ENCODE measurements around the gene KRTAP5-3. TPM values are rescaled to one million over a fixed set of nuclear protein-coding genes. Genes with fewer than 3 reads are reported as not detected.

Gene KRTAP5-3
- total and polyA plus RNA-seq, 2 of the 13 experiments (the other 11 are each of a cell fraction or from before 2014, with no cell fraction given) = not detected

DNA sequence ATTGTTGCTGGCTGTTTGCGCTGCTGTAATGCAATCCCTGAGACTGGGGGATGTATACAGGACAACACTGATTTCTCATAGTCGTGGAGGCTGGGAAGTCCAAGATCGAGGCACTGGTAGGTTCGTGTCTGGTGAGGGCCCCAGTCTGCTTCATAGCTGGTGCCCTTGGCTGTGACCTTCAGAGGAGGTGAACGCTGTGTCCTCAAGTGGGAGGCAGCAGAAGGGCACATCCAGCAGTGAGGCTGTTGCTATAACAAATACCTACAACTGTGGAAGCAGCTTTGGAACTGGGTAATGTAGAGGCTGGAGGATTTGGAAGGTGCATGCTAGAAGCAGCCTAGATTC lies 42.6 kb upstream of the KRTAP5-3 start (continued):
- TF ChIP-seq, protein P1, sequence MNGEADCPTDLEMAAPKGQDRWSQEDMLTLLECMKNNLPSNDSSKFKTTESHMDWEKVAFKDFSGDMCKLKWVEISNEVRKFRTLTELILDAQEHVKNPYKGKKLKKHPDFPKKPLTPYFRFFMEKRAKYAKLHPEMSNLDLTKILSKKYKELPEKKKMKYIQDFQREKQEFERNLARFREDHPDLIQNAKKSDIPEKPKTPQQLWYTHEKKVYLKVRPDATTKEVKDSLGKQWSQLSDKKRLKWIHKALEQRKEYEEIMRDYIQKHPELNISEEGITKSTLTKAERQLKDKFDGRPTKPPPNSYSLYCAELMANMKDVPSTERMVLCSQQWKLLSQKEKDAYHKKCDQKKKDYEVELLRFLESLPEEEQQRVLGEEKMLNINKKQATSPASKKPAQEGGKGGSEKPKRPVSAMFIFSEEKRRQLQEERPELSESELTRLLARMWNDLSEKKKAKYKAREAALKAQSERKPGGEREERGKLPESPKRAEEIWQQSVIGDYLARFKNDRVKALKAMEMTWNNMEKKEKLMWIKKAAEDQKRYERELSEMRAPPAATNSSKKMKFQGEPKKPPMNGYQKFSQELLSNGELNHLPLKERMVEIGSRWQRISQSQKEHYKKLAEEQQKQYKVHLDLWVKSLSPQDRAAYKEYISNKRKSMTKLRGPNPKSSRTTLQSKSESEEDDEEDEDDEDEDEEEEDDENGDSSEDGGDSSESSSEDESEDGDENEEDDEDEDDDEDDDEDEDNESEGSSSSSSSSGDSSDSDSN (CRISPR knock-in tag; IDR thresholded peaks at IDR 0.05) = no peak
- TF ChIP-seq, protein P2, sequence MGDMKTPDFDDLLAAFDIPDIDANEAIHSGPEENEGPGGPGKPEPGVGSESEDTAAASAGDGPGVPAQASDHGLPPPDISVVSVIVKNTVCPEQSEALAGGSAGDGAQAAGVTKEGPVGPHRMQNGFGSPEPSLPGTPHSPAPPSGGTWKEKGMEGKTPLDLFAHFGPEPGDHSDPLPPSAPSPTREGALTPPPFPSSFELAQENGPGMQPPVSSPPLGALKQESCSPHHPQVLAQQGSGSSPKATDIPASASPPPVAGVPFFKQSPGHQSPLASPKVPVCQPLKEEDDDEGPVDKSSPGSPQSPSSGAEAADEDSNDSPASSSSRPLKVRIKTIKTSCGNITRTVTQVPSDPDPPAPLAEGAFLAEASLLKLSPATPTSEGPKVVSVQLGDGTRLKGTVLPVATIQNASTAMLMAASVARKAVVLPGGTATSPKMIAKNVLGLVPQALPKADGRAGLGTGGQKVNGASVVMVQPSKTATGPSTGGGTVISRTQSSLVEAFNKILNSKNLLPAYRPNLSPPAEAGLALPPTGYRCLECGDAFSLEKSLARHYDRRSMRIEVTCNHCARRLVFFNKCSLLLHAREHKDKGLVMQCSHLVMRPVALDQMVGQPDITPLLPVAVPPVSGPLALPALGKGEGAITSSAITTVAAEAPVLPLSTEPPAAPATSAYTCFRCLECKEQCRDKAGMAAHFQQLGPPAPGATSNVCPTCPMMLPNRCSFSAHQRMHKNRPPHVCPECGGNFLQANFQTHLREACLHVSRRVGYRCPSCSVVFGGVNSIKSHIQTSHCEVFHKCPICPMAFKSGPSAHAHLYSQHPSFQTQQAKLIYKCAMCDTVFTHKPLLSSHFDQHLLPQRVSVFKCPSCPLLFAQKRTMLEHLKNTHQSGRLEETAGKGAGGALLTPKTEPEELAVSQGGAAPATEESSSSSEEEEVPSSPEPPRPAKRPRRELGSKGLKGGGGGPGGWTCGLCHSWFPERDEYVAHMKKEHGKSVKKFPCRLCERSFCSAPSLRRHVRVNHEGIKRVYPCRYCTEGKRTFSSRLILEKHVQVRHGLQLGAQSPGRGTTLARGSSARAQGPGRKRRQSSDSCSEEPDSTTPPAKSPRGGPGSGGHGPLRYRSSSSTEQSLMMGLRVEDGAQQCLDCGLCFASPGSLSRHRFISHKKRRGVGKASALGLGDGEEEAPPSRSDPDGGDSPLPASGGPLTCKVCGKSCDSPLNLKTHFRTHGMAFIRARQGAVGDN (CRISPR knock-in tag; IDR thresholded peaks at IDR 0.05) = peak; percentile 20; the same call in 1 of the 2 replicates
- TF ChIP-seq, protein P3, sequence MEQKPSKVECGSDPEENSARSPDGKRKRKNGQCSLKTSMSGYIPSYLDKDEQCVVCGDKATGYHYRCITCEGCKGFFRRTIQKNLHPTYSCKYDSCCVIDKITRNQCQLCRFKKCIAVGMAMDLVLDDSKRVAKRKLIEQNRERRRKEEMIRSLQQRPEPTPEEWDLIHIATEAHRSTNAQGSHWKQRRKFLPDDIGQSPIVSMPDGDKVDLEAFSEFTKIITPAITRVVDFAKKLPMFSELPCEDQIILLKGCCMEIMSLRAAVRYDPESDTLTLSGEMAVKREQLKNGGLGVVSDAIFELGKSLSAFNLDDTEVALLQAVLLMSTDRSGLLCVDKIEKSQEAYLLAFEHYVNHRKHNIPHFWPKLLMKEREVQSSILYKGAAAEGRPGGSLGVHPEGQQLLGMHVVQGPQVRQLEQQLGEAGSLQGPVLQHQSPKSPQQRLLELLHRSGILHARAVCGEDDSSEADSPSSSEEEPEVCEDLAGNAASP (CRISPR knock-in tag; IDR thresholded peaks at IDR 0.05; ENCODE audit: borderline replicate concordance) = peak; percentile 11; the same call in 1 of the 2 replicates
- TF ChIP-seq ZNF615 (CRISPR knock-in tag; IDR thresholded peaks at IDR 0.05; ENCODE audit: borderline replicate concordance) (no peak), FOSL2 (CRISPR knock-in tag; IDR thresholded peaks at IDR 0.05) (no peak)
